A549 (cell line): ENCODE measurements around the gene ADAM12.
"Not testable (repeated sequence)": the region's sequence is repeated elsewhere in the genome, so short reads cannot be mapped to it uniquely, and the experiment has no call there.

Source experiments
- ELK1 ChIP-seq: fragments of 150-350 bp; IDR thresholded peaks from 2 replicates; pipeline ENCODE4 v1.6.1; 2014; ENCODE audit warnings: low read depth, mild to moderate bottlenecking, low read length
- JUN ChIP-seq, 2 experiments: fragments of >200 bp; sonication (Bioruptor Twin); formaldehyde crosslinking; IDR thresholded peaks; 2 replicates in 1 of 2; 3 replicates in 1 of 2; pipeline ENCODE4 v1.6.1; 2016 to 2017
- MAFK ChIP-seq: fragments of 450-650 bp; IDR thresholded peaks from 2 replicates; pipeline ENCODE4 v1.6.1; 2014; ENCODE audit not compliant: partially characterized antibody
- MAZ ChIP-seq: fragments of 150-350 bp; IDR thresholded peaks from 2 replicates; pipeline ENCODE4 v1.6.1; 2014; ENCODE audit warnings: antibody characterized with exemption, low read depth, low read length, borderline replicate concordance
- TF ChIP-seq, protein P1 (sequence below): fragments of >200 bp; sonication (Bioruptor Twin); formaldehyde crosslinking; IDR thresholded peaks from 3 replicates; pipeline ENCODE4 v1.5.1; 2016

DNA sequence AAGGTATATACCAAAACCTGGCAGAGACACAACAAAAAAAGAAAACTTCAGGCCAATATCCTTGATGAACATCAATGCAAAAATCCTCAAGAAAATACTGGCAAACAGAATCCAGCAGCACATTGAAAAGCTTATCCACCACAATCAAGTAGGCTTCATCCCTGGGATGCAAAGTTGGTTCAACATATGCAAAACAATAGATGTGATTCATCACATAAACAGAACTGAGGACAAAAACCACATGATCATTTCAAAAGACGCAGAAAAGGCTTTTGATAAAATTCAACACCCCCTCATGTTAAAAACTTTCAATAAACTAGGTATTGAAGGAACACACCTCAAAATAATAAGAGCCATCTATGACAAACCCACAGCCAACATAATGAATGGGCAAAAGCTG is 141.9 kb downstream of the ADAM12 start:
- TF ChIP-seq JUN (IDR thresholded peaks at IDR 0.05); MAFK; MAZ; ELK1: not testable (repeated sequence)
- TF ChIP-seq, protein P1, sequence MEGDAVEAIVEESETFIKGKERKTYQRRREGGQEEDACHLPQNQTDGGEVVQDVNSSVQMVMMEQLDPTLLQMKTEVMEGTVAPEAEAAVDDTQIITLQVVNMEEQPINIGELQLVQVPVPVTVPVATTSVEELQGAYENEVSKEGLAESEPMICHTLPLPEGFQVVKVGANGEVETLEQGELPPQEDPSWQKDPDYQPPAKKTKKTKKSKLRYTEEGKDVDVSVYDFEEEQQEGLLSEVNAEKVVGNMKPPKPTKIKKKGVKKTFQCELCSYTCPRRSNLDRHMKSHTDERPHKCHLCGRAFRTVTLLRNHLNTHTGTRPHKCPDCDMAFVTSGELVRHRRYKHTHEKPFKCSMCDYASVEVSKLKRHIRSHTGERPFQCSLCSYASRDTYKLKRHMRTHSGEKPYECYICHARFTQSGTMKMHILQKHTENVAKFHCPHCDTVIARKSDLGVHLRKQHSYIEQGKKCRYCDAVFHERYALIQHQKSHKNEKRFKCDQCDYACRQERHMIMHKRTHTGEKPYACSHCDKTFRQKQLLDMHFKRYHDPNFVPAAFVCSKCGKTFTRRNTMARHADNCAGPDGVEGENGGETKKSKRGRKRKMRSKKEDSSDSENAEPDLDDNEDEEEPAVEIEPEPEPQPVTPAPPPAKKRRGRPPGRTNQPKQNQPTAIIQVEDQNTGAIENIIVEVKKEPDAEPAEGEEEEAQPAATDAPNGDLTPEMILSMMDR: not testable (repeated sequence)
